ENCODE data around the gene PIGC. TPM values are rescaled to one million over a fixed set of nuclear protein-coding genes. Genes with fewer than 3 reads are reported as not detected.
A peak's percentile ranks its signal among the peaks of the same experiment; 100 is the strongest.

PIGC gene
- polyA plus RNA-seq, 6 donors from 2014 or later = 70.8 to 127 (median 94.5) TPM

DNA sequence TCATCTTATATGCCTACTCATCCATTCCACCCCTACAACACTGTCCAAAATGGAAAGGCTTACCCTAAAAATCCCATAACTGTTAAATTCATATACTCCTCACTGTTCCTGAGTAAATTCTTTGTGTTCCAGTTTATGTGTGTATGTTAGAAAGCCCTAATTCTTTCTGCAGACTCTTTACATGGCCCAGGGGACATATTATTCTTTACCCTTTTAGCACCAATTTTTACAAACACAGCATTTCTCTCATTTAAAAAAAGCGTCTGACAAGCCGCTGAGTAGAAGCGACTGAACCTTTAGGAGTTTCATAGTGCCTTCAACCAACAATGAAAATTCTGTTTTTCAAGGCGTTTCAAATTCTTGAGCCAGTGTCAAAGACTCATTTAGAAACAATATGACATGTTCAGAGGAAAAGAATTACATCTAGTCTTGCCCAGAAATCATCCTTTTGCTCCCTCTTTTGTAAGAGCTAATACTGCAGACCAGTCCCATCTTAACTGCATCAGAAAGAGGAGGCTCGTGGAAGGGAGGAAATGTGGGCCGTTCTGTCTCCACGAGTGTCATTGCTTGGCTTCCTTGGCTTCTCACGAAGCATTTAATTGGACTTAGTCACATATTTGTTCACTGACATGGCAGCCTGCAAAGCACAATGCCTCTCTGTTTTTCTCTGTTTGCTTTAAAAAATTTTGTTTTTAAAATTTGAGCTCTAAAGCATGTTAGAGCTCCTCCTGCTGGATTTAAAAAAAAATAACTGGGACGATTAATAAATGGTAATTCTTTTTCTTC, 44.7 kb downstream of the PIGC start:
- Mint-ChIP-seq H3K27me3 (no peaks in the 10 kb centered on the region), H3K27ac (peak overlapping the region in 5 of 6 donors; percentile 17 to 81 (median 65)), H3K9me3 (no peaks in the 10 kb centered on the region), H3K36me3 (no peaks in the 10 kb centered on the region), H3K4me1 (peaks cover 26 to 39% (median 35%) of the 10 kb centered on the region in 3 donors), H3K4me3 (peak overlapping the region; percentile 53 to 84 (median 66))
- ATAC-seq (ENCODE audit: low read depth in 2 of 2) = peak; percentile 49 to 61
- peak; percentile 36 for DNase-seq

DNA sequence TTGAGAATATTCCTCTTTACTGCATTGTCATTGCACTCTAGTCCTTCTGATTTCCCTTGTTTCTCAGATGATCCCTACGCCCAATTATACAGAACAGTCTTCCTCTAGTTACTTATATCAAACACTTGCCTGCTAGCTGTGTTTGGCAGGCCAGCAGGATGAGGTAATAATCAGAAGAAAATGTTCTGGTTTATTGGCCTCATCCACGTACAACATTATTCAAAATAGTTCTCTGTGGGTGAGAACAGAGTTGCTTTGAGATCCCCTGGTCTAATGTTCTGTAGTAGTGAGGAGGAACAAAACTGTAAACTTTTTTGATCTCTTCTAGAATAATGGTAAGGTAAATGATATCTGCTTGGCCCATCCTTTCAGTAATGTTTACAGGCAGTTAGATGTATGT, 45.7 kb downstream of the PIGC start:
- Mint-ChIP-seq H3K4me3 (no peak overlapping the region), H3K27ac (peak overlapping the region in 5 of 6 donors; percentile 17 to 66 (median 24)), H3K4me1 (peaks cover 35 to 47% (median 45%) of the 10 kb centered on the region in 3 donors), H3K36me3 (no peaks in the 10 kb centered on the region), H3K27me3 (no peaks in the 10 kb centered on the region), H3K9me3 (peaks cover 0 to 2% (median 0%) of the 10 kb centered on the region in 7 donors)
- no peak for ATAC-seq (ENCODE audit: low read depth in 2 of 2)
- DNase-seq = no peak

DNA sequence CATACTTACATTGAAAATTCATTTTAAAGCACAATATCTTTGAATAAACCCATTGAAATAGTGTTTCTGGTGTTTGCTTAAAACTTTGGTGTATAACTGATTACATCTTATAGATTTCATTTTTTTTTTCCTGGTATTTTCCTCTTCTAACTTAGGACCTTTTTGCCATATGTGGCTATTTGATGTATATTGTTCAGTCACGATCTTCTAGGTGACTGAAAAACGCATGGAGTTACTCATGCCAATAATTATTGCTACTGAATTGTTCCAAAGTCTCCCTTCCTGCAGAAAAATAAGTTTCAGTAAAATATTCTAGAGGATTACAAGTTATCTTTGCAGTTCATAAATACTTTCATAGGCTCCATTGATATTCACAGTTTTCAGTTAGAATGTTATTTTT, 46.2 kb downstream of the PIGC start:
- Mint-ChIP-seq H3K4me3 (no peak overlapping the region), H3K27me3 (no peaks in the 10 kb centered on the region), H3K9me3 (peaks cover 0 to 2% (median 0%) of the 10 kb centered on the region in 7 donors), H3K4me1 (peaks cover 40 to 53% (median 47%) of the 10 kb centered on the region in 3 donors), H3K36me3 (no peaks in the 10 kb centered on the region), H3K27ac (peak overlapping the region in 3 of 6 donors; percentile 24 to 66 (median 42))
- DNase-seq = no peak
- ATAC-seq (ENCODE audit: low read depth in 2 of 2) = no peak

DNA sequence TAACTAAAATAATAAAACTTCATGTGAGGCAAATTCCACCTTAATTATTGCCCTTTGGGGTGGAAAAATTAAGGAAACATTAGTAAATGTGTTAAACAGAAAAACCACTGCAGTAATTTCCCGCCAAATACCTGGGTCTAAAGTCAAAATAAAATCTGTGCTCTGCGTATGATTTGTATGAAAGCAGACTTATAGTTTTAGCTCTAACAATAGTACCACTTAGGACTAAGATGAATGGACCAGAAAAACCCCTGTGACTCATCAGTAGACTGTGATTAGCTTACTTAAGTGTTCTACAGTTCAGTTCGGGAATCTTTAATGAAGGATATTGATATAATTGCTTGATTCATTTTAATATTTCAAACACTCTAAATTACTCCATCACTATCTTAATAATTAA, 46.6 kb downstream of the PIGC start:
- Mint-ChIP-seq H3K27me3 (no peaks in the 10 kb centered on the region), H3K4me3 (no peak overlapping the region), H3K9me3 (peaks cover 0 to 2% (median 0%) of the 10 kb centered on the region in 7 donors), H3K36me3 (no peaks in the 10 kb centered on the region), H3K27ac (peak overlapping the region in 1 of 6 donors; percentile 66), H3K4me1 (peaks cover 44 to 57% (median 51%) of the 10 kb centered on the region in 3 donors)
- DNase-seq (no peak), ATAC-seq (ENCODE audit: low read depth in 2 of 2) (no peak)

DNA sequence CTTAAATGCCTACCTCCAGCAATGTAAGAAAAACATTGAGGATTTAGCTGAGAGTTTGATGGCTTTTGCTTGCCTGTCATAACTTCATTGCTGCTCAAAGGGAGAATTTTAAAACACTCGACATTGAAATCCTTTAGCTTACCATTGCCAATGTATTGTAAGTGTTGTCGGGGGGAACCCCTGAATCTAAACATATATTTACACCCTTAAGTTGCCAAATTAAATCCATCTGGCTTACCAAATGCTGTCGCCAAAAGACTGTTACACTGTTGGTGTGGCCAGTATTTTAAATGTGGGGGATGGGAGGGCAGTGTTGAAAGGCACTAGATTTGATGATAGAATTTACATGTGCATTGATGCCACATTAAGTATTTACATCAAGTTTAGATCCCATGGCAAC, 48.3 kb downstream of the PIGC start:
- Mint-ChIP-seq H3K9me3 (peaks cover 0 to 2% (median 0%) of the 10 kb centered on the region in 7 donors), H3K27ac (peak overlapping the region in 4 of 6 donors; percentile 49 to 99 (median 92)), H3K4me3 (peak overlapping the region in 1 of 8 donors; percentile 54), H3K36me3 (no peaks in the 10 kb centered on the region), H3K4me1 (peaks cover 55 to 66% (median 65%) of the 10 kb centered on the region in 3 donors), H3K27me3 (no peaks in the 10 kb centered on the region)
- ATAC-seq (ENCODE audit: low read depth in 2 of 2) (no peak), DNase-seq (no peak)

DNA sequence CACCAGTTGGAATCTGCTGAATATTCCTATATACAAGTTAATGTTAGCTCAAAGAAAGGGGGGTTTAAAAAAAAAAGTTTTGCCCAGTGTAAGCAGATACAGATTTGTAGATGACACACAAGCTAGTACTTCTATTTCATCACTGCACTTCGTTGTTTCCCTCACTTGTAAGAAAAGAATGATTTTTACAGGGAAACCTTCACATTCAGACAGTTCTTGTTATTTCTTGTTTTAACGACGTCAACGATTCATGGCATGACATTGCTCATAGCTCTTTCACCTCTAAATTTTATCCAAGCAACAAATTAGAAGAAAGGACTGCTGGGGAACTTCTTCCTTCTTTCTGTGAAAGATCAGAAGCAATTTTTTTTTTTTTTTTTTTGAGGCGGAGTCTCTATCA, 49.1 kb downstream of the PIGC start:
- peaks cover 56 to 68% (median 67%) of the 10 kb centered on the region in 3 donors for H3K4me1 Mint-ChIP-seq
- peak overlapping the region; percentile 86 to 99 (median 98) for H3K27ac Mint-ChIP-seq
- peak overlapping the region in 7 of 8 donors; percentile 57 to 81 (median 76) for H3K4me3 Mint-ChIP-seq
- H3K36me3 Mint-ChIP-seq = no peaks in the 10 kb centered on the region
- peaks cover 0 to 2% (median 0%) of the 10 kb centered on the region in 7 donors for H3K9me3 Mint-ChIP-seq
- no peak for ATAC-seq (ENCODE audit: low read depth in 2 of 2)
- no peak for DNase-seq
- no peaks in the 10 kb centered on the region for H3K27me3 Mint-ChIP-seq

DNA sequence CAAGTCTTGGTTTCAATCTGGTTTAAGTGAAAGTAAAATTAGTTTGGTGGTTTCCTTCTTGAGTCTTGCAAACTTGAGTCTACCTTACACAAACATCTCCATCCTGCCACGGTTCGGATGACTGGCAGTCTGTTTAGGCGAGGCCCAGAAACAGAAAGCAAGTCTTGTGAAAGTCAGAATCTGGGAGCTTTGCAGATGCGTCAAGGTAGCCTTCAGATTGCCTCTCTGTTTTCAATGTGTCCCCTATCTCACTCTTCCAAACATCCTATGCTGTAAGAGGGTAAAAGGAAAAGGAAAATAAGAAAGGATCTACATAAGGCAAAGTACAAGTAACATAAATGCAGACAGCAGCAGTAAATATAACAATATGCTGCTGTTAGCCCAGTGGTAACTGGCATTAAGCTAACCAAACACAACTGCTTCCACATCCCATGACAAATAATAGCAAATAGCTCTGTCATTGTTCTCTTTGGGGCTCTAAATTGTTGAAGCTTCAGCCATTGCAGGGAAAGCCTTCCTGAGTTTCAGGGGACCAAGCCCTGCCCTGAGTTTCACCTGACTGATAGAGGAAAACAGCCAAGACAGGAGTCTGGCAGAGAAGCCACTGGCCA, 49.6 kb downstream of the PIGC start:
- ATAC-seq (ENCODE audit: low read depth in 2 of 2) (peak; percentile 78 to 80), DNase-seq (peak; percentile 82)
- H3K4me3 Mint-ChIP-seq = peak overlapping the region; percentile 57 to 85 (median 78)
- H3K4me1 Mint-ChIP-seq = peaks cover 56 to 66% (median 62%) of the 10 kb centered on the region in 3 donors
- peak overlapping the region; percentile 98 to 99 (median 99) for H3K27ac Mint-ChIP-seq
- peaks cover 0 to 2% (median 0%) of the 10 kb centered on the region in 7 donors for H3K9me3 Mint-ChIP-seq
- H3K36me3 Mint-ChIP-seq = no peaks in the 10 kb centered on the region
- no peaks in the 10 kb centered on the region for H3K27me3 Mint-ChIP-seq

DNA sequence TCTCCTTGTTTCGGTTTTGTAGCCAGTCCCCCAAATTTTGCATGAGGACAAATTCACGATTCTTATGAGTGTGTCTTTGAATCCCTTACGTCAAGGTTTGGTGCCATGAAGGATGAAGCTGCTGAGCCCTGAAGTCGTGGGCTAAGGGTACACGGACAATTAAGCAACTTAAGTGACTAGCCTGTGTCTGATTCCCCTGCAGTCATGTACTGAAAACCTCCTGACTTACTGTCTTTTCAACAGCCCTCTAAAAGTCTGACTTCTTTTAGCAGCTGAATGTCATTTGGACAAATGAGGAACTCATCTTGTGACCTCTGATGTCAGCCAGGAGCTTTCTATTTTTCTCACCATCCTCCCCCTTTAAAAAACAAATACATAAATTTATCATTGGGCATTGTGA, 50.5 kb downstream of the PIGC start:
- peaks cover 0 to 2% (median 0%) of the 10 kb centered on the region in 7 donors for H3K9me3 Mint-ChIP-seq
- peak overlapping the region; percentile 67 to 82 (median 76) for H3K4me3 Mint-ChIP-seq
- no peaks in the 10 kb centered on the region for H3K36me3 Mint-ChIP-seq
- DNase-seq (peak; percentile 65), ATAC-seq (ENCODE audit: low read depth in 2 of 2) (peak; percentile 67)
- peaks cover 47 to 61% (median 57%) of the 10 kb centered on the region in 3 donors for H3K4me1 Mint-ChIP-seq
- no peaks in the 10 kb centered on the region for H3K27me3 Mint-ChIP-seq
- H3K27ac Mint-ChIP-seq = peak overlapping the region; percentile 98 to 99 (median 99)

DNA sequence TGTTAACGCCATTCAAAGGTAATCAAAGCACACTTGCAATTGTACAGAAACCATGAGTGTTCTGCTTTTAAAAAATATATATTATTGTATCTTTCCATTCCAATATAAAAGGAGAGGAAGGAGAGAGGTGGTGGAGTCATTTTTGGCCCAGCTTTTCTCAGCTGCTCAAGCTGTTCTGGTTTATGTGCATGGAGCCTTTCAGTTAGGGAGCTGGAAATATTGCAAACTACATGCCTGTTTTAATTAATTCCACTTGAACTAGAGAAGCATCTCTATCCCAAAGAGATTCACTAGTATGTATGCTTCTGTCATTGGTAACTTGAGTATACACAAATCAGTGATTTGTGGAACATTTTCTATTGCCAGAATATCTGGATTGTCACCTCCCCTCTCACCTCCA, 51.9 kb downstream of the PIGC start:
- peak overlapping the region in 2 of 8 donors; percentile 10 to 88 for H3K4me3 Mint-ChIP-seq
- H3K27ac Mint-ChIP-seq = peak overlapping the region; percentile 91 to 99 (median 98)
- H3K9me3 Mint-ChIP-seq = peaks cover 0 to 2% (median 0%) of the 10 kb centered on the region in 7 donors
- H3K36me3 Mint-ChIP-seq = no peaks in the 10 kb centered on the region
- ATAC-seq (ENCODE audit: low read depth in 2 of 2) (no peak), DNase-seq (no peak)
- H3K4me1 Mint-ChIP-seq = peaks cover 45 to 61% (median 51%) of the 10 kb centered on the region in 3 donors
- H3K27me3 Mint-ChIP-seq = no peaks in the 10 kb centered on the region

Other genes starting within 250 kb of the PIGC start
- not detected for gene C1orf105, start 23.4 kb downstream of the PIGC start, polyA plus RNA-seq (ENCODE audit: low read depth in 6 of 6)
- 10 to 100 TPM; 18.6 to 22.0 (median 20.6) TPM for gene SUCO, start 89.1 kb upstream of the PIGC start, polyA plus RNA-seq (ENCODE audit: low read depth in 6 of 6)
- not detected for gene FASLG, start 215.0 kb upstream of the PIGC start, polyA plus RNA-seq (ENCODE audit: low read depth in 6 of 6)